Lower leg skin (tissue), 3 donors: Measurements from ENCODE around the gene OPRM1.

Experiments
- POLR2A ChIP-seq, 2 donors: fragments of 450-650 bp; IDR thresholded peaks; one replicate each; pipeline ENCODE4 v1.6.1; 2016 to 2017; ENCODE audit warnings: antibody characterized with exemption in 2 of 2, mild to moderate bottlenecking in 1 of 2, moderate library complexity in 1 of 2
- TF ChIP-seq, protein P1 (sequence below), 3 donors: fragments of 450-650 bp; IDR thresholded peaks; one replicate each; pipeline ENCODE4 v1.5.1; 2016; ENCODE audit warnings: antibody characterized with exemption in 3 of 3, mild to moderate bottlenecking in 3 of 3, moderate library complexity in 2 of 3

DNA sequence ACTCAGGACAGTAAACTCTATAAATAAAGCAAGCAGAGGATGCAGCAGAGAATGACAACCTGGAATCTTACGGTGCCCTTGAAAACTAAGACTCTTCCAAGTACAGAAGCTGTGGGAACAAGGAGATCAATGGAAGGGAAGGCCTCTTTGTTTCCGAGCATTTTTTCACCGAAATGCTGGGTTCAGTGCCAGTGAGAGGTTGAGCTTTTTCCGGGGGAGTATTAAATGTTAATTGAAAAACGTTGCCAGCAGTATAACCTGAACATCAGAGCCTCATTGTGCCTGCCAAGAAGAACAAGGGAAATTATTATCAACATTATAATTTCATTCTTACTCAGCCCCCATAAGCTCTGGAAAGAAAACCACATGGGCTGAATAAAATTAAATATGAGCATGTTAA, 17.5 kb downstream of the OPRM1 start:
- TF ChIP-seq POLR2A (IDR thresholded peaks at IDR 0.05): no peak
- TF ChIP-seq, protein P1, sequence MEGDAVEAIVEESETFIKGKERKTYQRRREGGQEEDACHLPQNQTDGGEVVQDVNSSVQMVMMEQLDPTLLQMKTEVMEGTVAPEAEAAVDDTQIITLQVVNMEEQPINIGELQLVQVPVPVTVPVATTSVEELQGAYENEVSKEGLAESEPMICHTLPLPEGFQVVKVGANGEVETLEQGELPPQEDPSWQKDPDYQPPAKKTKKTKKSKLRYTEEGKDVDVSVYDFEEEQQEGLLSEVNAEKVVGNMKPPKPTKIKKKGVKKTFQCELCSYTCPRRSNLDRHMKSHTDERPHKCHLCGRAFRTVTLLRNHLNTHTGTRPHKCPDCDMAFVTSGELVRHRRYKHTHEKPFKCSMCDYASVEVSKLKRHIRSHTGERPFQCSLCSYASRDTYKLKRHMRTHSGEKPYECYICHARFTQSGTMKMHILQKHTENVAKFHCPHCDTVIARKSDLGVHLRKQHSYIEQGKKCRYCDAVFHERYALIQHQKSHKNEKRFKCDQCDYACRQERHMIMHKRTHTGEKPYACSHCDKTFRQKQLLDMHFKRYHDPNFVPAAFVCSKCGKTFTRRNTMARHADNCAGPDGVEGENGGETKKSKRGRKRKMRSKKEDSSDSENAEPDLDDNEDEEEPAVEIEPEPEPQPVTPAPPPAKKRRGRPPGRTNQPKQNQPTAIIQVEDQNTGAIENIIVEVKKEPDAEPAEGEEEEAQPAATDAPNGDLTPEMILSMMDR (IDR thresholded peaks at IDR 0.05): no peak
